Measurements from ENCODE around the gene NCKAP5.
"Not testable (repeated sequence)": the region's sequence is repeated elsewhere in the genome, so short reads cannot be mapped to it uniquely, and the experiment has no call there.

NCKAP5 gene

DNA sequence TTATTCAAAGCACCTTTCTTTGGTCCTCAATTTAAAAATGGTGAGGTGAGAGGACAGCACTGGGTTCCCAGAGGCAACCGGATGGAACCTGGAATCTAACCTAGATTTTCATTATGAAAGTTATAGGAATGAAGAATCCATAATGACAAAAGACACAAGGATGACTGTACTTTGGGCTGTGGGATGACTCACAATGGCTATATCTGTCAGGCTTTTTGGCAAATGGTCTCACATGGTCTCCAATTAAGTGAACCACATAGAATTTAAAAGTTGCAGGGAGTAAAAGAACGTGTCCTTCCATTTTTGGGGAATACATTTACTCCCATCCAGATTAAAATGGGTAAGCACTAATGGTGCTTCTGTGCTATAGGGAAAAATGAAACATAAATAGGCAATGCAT is 866.5 kb downstream of the NCKAP5 start:
- DNase-seq (ENCODE audit: low read depth): no peak

DNA sequence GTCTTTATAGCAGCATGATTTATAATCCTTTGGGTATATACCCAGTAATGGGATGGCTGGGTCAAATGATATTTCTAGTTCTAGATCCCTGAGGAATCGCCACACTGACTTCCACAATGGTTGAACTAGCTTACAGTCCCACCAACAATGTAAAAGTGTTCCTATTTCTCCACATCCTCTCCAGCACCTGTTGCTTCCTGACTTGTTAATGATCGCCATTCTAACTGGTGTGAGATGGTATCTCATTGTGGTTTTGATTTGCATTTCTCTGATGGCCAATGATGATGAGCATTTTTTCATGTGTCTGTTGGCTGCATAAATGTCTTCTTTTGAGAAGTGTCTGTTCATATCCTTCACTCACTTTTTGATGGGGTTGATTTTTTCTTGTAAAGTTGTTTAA is 868.5 kb downstream of the NCKAP5 start:
- not testable (repeated sequence) for DNase-seq (ENCODE audit: low read depth)

DNA sequence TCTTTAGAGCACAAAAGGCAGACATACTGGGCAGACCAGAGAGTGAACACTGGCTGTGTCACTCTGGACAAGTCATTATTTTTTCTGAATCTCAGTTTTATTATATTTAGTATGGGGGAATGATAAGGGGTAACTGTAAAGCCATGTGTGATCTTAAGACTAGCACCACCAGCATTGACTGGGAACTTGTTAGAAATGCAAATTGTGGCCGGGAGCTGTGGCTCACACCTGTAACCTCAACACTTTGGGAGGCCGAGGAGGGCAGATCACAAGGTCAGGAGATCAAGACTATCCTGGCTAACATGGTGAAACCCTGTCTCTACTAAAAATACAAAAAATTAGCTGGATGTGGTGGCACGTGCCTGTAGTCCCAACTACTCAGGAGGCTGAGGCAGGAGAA is 869.9 kb downstream of the NCKAP5 start:
- not testable (repeated sequence) for DNase-seq (ENCODE audit: low read depth)

DNA sequence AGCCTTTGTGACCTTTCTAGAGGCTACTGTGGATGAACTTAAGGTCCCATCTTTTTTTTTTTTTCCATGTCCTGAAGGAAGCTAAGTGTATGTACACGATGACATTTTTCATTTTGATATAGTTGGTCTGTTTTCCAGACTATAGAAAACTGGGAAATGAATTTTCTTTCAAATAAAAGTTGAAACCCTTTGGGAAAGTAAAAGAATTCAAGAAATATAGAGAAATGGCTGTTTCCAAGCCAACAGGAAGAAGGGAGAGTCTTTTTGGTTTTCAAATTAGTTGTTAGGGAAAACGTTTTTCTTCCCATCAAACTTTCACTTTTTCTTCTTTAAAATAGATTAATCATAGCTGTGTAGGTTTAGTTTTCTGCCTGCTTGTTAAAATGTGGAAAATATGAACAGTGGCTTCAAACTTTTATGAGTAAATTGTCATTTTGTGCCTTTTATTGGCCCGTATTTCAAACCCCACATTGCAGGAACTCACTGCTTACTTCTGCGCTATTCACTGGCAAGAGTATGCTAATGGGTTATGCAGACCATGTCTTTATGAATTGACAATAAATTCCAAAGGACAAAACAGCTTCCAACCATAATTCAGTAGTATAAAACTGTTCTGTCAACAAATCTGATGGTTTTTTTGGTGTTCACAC is 870.6 kb downstream of the NCKAP5 start:
- DNase-seq (ENCODE audit: low read depth): no peak

DNA sequence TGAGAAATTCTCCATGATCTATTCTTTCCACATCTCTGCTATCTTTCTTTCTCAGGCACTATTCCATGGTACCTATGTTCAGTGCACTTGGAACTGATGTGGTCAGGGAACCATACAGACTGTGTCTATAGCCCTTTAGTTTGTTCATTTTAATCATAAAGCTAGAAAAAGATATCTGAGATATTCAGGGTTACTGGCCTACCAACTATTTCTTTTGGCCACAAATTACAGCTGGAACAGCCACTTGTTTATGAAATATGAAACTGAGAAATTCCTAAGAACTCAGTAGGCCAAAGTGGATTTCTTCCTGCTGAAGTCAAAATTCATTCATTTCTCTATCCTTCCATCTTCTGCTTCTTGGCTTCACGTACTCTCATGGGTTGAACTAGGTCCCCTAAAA is 875.4 kb downstream of the NCKAP5 start:
- no peak for DNase-seq (ENCODE audit: low read depth)

DNA sequence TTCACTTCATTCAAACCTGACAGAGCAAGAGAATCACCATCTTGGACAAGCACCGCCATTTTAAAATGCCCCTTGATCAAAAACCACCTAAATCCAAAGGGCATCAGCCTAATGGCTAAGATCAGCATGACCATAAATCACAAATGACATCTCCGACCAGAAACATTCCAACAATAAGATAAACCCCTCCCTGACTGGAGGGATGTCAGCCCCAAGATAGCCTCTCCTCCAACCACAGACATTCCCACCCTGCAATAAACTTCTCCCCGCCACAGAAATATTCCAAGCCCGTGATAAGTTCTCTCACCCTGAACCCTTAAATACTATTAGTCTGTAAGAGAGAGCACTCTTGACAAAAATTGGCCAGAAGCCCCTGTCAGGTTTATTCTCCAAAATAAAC is 876.7 kb downstream of the NCKAP5 start:
- DNase-seq (ENCODE audit: low read depth): no peak

DNA sequence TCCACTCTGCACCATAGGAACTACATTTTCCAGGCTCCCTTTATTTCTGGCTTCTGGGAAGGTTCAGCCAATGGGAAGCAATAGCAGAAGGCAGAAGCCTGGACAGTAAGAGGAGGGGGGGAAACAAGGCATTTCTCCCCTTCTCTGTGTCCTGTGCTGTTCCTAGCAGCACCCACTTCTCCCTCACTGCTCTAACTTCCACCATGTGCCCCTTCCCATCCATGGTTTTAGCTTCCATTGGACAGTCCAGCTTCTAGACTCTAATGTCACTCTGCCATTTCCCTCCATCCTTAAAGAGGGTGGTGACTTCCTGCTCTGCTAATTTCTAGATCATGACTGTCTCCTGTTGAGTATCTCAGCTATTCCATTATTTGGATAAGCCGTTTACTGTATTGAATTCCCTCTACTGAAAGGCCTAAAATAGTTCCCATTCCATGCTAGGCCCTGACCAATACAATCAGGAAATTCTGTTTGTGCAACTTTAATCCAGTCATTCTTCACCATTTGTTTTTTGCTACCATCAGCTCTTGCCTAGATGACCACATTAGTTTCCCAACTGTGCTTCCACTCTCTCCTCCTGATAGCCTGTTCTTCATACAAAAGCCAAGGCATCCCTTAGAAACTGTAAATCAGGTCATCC is 877.5 kb downstream of the NCKAP5 start:
- DNase-seq (ENCODE audit: low read depth): no peak

DNA sequence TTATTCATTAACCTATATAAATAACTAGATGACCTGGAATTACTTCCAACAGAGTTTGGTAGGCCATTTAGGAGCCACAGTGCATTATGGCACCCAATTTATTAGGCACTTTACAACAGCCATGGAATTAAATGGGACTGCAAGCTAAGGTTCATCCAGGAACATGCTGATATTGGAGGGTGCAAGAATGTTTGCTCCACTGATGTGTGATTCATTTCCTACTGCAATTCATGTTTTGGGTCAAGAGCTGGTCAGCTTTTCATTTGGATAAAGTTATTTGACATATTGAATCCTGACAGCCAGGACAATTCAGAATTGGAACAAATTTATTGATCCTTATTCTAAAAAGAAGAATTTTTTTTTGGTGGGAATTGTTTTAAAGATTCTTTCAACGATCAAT is 886.5 kb downstream of the NCKAP5 start:
- DNase-seq (ENCODE audit: low read depth): no peak

DNA sequence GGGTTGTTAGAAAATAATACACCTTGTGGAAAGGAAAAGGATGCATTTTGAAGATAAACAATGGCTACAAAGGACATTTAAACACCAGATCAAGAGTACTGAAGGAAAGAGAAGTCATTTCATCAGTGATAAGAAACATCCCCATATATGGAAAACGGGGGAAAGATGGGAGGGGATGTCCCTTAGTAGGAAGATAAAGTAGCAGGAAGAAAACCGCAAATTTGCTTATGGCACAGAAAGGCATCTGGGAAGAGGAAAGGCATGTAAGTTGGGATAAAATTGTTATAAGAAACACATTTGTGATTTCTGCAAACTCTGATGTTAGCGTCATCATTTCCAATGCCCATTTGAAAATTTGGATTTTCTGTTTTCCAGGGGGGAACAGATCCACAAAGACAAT is 887.7 kb downstream of the NCKAP5 start:
- DNase-seq (ENCODE audit: low read depth): no peak

DNA sequence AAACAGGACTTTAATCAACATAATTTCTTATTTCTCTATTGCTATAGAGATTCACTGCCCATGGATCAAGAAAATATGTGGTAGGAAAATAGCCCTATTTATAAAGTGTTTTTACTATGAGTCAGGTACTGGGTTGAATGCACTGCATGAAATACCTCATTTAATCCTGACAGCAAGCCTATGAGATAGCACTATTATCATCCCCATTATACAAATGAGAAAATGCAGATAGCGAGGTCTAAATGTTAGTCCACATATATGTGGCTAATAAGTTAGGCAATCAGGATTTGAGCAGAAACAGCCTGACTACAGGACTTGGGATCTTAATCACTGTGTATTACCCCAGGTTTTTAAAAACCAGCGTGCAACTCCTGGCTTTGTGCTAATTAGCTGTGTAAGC is 889.8 kb downstream of the NCKAP5 start:
- DNase-seq (ENCODE audit: low read depth): no peak

DNA sequence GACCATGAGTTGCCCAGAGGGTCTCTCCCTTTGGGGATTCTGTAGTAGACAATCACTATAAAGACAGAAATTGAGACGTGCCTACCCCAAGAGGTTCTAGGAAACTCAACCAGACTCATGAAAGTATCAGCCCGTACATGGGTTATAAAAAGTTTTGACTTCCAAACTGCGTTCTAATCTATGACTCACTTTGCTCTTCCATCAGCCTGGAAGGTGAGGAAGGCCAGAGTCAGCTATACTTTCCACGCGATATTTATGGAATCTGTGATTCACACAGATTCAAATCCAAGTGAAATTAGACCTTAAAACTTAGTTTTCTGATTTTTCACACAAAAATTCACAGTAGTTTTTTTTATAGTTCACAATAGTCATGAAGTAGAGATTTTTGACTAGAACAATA is 890.6 kb downstream of the NCKAP5 start:
- no peak for DNase-seq (ENCODE audit: low read depth)

DNA sequence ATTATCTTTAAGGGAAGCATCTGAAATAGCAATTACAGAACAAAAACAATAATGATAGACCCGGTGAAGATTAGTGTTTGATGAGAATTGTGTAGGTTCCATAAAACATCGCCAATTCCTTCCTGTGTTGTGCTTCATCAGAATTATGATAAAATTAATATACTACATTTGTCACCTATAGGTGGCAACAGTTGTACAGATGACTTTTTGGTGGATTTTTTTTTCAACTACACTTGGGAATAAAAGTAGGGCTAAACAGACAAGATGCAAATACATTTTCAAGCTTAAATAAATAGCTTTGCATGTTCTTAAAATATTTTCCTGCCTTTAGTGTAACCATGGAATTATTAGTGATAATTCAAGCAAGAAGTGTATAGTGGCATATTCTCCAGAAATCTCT is 891.3 kb downstream of the NCKAP5 start:
- DNase-seq (ENCODE audit: low read depth): no peak

DNA sequence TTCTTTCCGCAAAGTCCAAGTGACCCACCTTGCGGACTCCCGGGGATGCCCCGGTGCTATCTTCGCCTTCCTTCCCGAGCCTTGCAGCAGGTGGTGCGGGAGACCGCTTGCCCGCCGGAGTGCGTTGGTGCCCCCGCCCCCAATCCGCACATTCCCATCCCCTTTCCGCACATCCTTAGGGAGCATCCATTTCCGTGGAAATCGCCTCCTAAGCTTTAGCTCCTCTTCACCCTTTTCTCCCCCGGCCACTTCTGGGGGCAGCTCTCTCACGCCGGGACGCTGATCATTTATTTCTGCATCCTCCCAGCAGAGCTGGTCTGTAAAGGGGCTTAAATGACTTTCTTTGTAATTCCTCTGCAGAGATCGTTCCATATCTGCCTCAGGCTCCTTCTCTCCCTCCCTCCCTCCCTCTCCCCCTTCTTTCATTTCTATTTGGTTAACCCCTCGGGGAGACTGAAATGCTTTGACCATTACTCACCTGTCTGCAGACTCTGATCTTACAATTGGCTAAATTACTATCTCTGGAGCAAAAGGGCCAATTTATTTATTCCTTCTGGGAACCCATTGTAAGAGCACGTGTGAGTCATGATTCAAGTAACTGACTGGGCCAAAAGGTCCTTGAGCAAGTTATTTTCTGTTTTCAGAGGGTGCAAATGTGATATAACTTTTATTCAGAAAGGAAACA is 897.0 kb downstream of the NCKAP5 start:
- no peak for DNase-seq (ENCODE audit: low read depth)

DNA sequence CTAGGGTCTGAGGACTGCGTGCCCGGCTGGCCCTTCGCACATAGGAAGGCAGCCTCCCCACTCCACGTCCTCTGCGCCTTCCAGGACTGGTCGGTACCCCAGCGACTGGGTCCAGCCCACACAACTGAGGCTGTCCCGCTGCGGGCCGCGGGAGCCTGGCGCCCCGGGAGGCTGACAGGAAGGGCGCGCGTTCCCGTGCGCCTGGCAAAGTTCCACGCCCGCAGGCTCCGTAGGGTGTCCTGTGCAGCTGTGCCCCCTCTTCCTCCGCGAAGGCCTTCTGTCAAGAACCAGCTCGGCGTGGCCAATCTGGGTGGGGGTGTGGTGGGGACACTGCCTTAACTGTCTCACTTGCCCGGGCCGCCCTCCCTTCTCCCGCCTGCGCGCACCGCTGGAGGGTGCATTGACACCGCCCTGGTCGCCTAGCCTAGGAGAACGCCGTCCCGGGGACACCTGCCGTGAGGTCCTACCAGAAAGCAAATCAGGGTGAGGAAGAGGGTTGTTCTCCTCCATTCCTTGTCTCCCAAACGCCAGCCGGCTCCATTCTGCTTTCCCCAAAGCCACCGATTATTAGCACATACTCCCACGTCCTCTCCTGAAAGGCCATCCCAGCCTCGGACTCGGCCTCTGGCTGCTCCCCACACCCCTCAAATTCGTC is 897.6 kb downstream of the NCKAP5 start:
- no peak for DNase-seq (ENCODE audit: low read depth)

DNA sequence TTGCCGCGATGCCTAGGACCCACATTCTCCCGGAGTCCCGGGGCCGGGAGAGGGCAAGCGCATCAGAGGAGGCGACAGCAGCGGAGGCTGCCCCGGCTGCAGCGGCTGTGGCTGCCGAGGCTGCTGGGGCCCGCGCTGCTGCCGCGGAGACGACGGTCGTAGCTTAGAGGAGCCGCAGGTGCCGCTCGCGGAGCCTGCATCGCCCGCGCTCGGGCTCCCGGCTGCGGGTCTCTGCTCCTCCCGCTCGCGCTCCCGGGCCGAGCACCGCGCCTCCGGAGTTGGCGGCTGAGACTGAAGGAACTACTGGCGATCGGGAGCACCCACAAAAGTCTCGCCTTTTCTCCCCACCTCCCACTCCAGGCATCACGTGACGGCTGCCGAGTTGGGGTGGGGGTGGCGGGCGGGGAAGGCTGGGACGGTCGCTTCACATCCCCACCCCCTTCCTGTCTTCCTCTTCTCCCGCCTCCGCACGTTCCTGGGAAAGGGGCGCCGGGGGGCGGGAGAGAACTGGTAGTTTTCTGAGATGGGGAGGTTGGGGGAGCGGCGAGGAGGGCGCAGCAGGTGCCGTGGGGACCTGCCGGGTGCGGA is 898.3 kb downstream of the NCKAP5 start, which contains the start of gene LYPD1:
Gene LYPD1 (minus strand): TSS at position 298 of the 588 bp plus-strand sequence. CDS start 273 bp downstream, at position 25.
- no peak for DNase-seq (ENCODE audit: low read depth)

DNA sequence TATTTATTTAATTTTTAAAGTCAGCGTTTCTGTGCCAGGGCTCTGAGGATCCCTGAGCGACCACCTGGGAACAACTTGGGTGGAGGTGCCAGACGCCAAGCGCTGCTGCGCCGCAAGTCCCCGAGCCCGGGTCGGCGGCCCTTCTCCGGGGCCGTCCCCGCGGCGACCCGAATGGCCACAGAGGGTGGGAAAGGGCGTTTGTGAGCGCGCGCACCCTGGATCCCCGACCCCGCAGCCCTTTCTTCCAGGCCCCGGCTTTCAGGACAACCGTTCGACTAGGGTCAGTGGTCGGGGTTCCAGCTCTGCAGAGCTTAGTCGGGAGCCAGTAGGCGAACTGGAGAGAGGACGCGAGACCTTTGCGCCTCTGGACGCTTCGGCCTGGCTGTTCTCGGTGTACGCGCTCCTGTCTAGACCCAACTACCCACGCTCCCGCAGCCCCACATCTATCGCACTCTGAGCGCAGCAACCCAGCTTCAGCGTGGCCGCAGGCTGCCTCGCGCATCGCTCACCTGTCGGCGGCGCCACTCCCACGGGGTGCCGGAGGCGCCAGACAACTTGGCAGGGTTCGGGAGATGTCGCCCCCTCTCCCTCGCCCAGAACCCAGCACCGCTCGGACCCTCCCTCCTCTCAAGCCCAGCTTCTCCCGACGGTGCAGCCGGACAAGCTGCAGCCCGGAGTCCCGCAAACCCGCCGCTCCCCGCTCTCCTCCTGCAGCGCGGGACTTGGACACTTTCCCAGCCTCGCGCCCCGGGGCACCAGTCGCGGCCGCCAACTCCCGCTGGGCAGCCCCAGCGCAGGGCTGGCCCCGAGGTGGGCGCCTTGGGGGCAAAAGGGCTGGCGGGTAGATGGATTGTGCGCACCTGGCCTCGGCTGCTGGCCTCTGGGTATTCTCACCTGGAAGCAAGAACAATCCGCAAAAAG is 899.0 kb downstream of the NCKAP5 start:
- DNase-seq (ENCODE audit: low read depth): no peak

DNA sequence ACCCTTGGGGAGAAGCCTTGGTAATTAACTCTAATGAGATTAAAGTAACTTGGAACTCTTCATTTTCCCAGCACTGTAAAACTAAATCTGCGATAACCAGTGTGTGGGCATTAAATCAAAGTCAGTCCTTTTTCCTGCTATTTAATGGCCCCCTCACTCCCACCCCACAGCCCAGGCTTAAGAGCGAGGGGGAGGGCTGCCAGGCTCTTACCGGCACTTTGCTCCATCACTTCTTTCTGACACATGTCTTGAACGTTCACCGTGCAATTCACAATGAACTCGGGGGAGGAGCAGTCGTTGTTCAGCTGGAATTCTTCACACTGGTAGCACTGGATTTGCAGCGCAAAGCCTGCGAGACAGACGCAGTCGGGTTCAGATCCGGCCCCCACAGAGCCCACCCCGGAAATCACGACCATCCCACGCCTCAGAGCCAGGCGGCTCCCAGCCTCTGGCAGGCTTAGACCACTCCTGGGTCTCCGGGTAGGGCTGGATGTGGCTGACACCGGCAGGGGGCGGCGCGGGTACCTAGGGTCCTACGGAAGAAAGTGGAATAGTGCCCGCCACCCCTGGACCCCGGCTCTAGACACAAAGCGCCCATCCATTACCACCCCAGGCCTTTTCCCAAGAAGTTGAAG is 900.0 kb downstream of the NCKAP5 start:
- no peak for DNase-seq (ENCODE audit: low read depth)

DNA sequence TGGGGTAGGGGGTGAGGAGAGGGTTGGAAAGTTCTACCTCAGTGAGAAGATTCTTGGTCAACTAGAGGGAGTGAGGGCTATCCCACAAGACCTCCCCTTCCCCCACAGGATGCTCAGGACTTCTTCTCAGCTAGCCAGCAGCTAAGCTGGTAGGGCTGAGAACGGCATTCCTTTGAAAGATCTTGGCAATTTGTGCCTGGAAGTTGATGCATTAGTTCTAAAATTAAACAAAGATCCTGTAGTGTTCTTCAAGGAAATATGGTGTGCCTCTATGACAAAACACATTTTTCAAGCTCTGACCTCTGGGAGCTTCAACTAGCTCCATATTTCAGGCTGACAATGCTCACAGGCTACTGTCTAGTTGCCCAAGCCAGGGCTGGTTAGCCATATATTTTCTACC is 900.6 kb downstream of the NCKAP5 start:
- no peak for DNase-seq (ENCODE audit: low read depth)

DNA sequence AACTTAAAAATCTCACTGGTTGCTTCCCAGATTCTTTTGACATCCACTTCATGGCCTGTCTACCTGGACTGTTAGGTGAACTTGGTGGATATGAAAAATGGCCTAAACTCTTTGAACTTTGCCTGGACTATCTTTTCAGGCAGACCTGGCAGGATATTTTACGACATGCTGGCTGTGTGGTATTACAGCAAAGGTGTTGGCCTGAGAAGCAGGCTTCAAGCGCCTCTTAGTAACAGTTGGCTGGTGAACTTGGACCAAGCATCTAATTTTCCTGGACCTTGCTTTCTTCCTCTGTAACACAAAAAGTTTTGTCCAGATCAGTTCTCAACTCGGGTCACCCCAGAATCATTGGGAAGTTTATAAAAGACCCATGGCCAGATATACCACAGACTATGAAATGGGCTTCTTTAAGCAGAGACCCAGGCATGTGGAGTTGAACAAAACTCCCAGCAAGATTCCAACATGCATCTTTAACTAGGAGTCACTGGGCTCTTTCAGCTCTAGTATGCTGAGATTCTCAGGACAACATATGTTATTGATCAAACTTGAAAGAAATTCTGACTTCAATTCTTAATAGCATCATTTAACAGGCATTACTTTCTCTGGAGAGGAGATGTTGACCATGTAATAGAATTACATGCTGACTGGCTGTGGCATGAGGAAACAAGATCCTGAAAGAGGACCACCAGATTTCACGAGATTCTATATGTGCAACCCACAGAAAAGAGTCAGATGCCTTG is 902.7 kb downstream of the NCKAP5 start:
- no peak for DNase-seq (ENCODE audit: low read depth)

DNA sequence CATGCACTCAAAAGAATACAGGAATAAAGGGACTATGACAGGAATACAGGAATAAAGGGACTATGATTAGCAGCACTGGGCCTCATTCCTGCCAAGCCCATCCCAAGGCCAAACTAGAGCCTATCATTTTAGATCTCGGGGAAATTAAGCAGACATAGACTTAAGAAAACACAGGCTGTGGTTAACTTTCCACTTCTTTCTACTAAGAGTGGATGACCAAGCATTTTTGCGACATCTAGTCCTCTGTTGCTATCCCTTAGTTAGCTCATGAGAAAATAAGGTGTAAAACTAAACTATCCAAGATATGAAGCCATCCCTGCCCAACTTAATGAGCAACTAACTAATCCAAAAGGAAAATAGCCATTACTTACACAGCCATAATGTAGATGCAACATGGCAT is 904.2 kb downstream of the NCKAP5 start:
- no peak for DNase-seq (ENCODE audit: low read depth)

Measured in CMK (cell line).